NCI-H345 treated with DMSO at 0.1 percent for 48 hours (cell line): Measurements from ENCODE around the gene RCOR1.

ENCODE experiments used
- DNase-seq: peaks from one replicate; lab custom pipeline; 2025; ENCODE audit not compliant: unreplicated experiment; lab: John Stamatoyannopoulos, UW

RCOR1 gene

DNA sequence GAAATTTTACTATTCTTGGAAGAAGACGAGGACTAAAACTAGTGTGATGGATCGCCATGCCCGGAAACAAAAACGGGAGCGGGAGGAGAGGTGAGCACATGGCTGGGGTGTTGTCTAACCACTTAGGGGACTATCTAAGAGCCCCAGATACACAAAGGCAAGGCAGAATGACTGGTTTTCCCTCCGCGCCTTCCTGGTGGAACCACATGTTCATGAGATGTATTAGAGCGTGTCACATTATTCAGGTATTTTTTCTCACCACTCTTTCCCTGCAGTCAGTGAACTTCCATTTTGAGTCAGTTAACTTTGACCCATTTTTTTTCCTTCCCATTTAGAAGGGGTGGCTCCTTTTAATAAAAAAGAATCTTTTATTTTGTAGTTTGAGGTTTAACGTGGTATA lies 116.0 kb downstream of the RCOR1 start:
- no peak for DNase-seq

DNA sequence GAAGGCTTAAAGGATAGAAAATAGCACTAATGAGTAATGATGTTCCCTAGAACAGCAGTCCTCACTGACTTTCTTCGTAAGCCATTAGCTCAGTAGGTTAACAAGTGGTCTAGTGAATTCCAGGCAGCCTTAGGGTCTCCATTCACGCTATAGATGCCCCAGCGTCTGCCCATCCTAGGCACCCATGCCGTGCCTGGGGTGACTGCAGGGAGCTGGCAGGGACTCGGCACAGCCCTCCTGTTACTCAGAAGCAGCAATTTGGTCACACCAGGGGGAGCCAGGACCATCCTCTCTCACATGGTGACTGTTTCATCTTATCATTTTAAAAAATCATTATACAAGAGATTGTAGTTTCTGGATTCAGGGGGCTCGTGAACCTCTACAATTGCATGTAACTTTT lies 118.8 kb downstream of the RCOR1 start:
- DNase-seq, result no peak

DNA sequence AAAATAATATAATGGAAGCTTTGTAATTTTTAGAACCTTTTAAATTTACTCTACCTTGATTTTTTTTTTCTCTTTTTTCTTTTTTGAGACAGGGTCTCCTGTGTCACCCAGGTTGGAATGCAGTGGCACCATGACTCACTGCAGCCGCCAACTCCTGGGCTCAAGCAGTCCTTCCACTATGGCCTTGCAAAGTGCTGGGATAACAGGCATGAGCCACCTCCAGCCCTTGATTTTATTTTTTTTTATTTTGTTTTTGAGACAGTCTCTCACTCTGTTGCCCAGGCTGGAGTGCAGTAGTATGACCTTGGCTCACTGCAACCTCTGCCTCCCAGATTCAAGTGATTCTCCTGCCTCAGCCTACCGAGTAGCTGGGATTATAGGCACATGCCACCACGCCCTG lies 119.5 kb downstream of the RCOR1 start:
- DNase-seq, result no peak

DNA sequence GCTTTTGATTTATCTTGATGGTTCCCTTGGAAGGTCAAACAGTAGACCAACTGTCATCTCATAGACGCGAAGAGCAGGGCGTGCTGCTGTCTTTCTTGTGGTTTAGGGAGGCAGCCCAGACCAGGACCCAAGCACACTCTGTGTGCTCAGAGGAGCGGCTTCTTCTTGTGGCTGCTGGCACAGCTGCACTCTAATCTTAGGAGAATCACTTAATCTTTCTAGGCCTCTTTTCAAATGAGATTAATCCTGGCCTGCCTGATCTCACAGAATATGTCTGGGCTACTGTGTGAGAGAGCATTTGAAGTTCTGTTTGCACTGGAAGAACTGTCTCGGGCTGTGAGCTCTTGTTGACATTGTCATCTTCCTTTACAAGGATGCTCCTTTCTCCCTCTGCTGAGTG lies 124.8 kb downstream of the RCOR1 start:
- DNase-seq, result no peak

DNA sequence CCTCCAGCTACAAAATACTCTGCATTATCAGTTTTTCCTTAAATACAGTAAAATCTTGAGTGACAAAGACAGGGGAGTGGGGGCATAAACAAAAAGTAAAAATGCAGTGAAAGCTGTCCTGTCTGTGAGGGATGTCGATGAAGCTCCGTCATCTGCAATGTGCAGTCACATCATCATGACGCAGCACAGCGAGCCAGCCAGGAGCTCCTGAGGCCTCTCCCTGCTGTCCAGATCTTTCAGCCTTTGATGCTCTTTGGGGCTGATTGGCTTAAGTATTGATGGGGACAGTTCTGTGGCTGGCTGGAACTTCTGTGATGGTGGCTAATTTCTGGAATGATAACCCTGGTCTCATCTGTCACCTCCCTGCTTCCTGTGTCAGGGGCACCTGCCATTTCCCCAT lies 130.2 kb downstream of the RCOR1 start:
- DNase-seq, result no peak

DNA sequence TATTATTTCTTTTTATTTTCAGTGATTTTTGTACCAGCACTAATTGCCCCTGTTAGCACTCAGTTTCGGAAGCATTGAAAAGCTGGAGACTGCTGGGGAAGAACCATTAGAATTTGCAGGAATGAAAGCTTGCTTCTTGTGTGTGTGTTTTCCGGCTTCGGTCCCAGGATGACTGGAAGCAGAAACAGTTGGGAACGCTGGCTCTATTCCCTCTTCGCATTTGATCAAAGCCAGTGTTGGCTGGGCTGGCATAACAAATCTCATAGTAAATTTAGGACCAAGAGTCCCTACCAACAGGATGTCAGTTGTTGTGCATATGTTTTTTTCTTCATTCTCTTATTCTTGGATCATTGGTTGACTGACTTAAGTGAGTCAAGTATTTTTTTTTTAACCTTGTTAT lies 131.2 kb downstream of the RCOR1 start:
- DNase-seq, result no peak

DNA sequence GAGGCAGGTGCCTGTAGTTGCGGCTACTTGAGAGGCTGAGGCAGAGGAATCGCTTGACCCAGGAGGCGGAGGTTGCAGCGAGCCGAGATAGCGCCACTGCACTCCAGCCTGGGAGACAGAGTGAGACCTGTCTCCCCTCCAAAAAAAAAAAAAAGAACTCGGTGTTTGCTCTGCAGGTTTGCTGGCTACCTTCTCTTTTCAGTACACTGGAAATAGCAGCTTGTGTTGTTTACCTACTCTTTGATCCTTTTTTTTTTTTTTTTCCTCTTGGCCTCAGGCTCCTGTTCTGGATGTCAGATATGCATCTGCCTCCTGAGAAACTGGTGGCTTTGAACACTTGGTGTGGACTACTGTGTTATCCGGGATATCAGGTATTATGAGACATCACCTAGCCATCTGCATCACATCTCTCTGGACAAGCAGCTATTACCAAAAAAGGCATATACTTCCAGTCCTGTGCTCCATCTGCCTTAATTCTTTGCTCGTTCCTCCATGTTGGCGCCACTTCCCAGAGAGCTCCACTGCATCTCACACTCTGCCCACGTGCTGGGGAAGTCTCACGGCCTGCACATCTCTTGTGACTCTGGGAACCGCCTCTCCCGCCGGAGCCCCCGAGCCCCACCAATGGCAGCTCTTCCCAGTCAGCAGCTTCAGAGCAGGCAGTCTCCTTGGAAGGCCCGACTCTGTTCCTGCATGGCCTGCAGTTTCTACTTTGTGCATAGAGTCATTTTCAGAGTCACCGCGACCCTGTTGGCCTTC lies 133.9 kb downstream of the RCOR1 start:
- no peak for DNase-seq

DNA sequence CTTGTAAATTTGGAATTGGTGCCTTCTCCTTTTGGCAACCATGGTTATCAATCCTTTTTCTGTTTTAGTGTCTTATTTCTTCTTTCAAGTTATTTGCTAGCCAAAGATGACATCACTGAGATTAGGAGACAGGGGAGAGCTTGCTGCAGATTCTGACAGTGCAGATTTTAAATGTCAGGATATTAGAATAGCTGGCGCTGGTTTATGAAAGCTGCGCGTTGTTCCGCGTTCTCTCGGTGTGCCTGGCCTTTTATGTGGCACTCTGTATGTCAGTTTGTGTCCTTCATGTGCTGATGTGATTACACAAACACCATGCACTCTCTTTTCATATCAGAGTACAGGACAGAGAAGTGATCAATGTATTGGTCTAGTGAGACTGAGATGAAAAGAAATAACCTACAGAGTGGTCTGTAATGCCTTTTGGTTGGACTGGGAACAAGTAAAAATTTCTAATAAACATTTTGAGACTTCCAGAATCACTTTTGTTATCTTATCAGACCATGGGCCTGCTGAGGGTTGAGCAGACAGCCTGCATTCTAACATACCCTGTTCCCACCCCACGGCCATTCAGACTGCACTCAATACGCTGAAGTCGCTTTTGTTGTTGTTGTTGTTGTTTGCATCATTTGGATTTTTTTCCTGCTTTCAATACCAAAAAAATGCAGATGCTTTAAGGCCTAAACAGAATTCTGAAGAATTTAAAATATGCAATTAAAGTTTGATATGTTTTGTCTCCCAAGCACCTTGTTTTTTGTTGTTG lies 135.1 kb downstream of the RCOR1 start:
- no peak for DNase-seq

DNA sequence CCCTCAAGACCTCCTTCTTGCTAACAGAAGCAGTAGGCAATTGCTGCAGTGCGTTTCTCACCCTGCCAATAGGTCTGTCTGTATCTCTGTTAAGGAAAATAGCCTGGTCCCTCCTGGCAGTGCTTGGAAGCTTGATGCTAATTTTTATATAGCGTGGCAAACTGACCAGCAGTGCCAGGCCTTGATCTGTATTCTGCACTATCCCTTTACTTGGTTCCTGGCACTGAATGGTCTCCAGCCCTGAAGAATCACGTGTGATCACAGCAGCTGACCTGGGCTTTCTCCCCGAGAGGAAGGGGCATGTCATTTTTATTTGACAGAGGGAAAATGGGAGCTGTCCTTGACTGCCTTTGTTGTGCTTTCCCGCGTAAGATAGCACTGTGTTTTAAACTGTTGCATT lies 136.1 kb downstream of the RCOR1 start:
- no peak for DNase-seq

DNA sequence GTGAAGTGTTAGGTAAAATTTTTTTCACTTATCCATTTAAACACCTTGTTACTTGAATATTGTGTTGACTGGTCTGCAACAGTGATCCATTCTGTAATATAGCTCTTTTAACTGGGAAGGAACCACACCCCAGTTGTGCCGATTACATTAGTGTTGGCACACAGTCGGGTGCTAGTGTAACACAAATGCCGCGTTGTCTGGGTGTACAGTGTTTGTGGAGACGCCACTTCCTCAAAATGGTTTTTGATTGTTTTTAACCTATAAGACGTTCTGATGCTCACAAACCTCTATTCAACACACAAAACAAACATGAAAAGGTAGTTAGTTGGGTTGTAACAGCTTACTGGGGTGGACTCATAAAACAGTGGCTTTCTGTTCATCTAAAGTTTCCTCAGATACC lies 136.8 kb downstream of the RCOR1 start:
- DNase-seq, result no peak

DNA sequence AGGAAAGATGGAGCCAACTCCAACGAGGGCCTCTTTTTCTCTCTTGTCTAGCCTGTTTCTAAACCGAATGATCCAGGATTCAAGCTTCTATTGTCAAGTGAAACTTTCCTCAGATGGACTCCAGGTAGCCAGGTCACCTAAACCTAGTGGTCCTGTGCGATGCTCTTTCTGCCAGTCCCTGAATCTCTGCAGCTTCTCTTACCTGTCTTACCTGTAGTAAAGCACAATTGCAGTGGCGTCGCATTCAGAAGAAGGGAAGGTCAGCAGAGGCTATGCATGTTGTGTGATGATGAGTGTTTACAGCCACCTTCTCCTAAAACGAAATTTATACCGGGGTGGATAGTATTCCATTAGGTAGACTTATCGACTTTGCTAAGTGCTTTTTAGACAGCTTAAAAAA lies 137.4 kb downstream of the RCOR1 start:
- DNase-seq, result no peak

DNA sequence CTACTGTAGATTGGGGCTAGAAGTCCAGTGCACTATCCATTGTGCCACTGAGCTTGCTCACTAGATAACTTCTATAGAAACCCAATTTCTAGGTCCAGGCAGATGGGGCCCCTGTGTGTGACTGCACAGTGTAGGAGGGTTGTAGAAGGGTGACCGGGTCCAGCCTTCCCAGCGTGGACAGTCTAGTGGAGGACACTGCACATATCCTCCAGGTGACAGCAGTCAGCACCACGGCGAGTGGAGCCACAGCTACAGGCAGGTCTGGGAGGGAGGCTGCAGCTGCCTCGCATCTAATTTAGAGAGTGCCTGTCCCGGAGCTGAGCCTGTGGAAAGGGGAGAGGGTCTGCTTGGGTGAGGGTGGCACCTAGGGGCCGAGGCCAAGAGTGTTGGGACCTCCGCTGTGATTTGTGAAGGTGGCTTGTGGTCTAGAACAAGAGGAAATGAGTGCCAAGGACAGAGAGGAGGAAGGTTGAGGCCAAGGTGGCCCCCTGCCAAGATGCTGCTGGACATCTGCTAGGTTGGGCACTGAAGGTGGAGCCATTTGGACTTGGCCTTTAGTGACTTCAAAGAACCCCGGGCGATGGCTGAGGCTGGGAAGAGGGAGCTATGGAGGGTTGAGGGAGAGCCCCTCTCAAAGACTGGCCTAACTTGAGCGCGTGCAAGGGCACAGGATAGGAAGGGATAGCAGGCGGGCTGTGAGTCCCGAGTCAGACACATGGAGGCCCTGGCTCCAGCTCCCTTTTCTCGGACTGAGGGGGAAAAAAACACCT lies 138.8 kb downstream of the RCOR1 start:
- DNase-seq, result no peak

DNA sequence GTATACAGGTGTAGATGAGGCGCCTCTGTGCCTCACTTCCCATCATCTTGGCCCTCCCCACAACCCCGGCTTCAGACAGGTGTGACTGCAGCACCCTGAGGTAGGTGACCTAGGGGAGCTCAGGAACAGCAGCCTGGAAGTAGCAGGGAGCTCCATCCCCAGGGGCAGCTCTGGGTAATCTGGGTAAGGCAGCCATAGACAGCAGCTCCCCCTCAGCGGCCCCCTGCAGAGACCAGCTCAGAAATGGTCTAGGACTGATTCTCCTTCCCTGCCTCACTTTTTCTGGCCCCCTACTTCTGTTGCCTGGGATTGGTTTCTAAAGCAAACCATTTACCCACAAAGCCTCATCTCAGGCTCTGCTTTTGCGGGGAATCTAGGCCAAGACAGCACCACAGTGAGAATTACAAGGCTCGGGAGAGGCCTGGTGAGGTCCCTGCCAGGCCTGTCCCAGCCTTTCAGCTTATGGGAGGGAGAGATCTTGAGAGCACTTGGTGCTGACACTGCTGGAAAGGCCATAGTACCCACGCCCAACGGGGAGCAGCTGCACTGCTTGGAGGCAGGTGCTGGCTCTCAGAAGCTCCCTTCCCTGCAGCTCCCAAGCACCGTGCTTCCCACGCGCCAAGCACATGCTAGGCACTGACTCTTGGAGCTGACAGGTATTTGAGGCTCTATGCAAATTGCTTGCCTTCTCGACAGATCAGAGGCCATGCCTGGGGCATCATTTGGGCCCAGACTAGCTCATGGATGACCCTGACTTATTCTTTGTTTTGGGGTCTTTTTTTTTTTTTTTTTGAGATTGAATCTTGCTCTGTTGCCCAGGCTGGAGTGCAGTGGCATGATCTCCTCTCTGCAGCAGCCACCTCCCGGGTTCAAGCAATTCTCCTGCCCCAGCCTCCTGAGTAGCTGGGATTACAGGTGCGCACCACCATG lies 139.7 kb downstream of the RCOR1 start:
- no peak for DNase-seq

DNA sequence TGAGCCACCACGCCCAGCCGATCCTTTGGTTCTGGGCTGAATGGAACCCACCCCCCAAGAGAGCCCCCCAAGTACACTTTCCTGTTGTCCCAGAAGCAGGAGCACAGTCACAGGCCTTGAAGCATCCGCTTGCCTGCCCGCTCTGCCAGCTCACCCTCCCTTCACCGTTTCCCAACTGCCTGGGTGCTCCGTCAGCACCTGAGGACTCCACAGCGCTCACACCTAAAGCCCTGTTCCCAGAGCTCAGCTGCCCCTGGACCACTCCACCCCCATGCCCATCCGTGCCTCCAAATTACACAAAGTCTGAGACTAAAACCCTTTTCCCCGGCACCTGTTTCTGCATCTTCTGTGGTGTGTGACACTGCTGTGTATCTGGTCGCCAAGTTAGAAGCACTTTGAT lies 140.5 kb downstream of the RCOR1 start:
- no peak for DNase-seq

DNA sequence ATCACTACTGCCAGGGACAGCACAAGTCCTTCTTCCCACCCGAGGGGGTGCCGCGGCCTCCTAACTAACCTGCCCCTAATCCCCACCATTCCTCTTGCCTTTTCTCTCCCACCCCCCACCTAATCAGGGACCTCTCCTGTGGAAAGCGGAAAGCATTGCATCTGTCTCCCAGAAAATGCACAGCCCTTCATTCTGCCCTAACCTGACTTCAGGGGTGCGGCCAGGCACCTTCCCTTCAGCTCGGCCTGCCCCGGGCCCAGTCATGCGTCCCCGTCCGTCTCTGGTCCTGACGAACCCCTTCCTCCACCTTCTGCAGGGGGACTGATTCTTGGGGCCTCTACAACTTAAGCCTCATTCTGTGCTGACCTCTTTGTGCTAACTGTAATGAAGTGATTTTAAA lies 140.9 kb downstream of the RCOR1 start:
- DNase-seq, result no peak

DNA sequence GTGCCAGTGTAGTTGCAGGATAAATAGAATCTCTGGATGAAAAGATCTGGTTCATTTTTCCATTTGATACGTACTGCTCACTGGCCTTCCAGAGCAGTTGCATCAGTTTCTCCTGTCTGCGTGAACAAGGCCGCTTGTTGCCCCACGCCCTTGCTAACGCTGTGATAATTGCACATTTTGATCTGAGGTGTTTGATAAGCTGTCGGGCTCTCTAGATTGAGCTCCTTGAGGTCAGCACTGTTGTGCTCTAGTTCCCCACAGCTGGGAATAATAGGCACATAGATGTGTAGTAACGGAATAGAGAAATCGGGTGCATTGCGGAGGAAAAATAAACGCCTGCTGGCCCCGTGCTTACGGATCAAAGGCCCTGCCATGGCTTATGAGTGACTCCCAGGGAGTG lies 142.0 kb downstream of the RCOR1 start:
- no peak for DNase-seq

DNA sequence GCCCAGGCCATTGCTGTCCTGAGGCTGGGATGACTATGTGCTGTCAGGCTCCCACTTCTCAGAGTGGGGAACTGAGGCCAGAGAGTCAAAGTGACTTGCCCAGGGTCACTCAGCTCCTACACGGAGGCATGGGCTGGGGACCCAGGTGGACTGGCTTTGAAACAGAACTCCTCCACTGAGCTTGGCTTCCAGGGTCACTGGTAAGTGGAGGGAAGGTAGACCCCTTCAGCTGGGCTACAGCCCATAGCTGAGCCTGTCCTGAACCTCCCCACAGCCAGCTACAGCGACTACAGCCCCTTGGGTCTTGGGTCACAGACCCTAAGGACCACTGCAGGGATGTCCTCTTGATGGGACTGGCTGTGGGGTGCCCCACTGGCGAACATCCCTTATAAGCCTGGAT lies 144.5 kb downstream of the RCOR1 start:
- DNase-seq, result no peak

DNA sequence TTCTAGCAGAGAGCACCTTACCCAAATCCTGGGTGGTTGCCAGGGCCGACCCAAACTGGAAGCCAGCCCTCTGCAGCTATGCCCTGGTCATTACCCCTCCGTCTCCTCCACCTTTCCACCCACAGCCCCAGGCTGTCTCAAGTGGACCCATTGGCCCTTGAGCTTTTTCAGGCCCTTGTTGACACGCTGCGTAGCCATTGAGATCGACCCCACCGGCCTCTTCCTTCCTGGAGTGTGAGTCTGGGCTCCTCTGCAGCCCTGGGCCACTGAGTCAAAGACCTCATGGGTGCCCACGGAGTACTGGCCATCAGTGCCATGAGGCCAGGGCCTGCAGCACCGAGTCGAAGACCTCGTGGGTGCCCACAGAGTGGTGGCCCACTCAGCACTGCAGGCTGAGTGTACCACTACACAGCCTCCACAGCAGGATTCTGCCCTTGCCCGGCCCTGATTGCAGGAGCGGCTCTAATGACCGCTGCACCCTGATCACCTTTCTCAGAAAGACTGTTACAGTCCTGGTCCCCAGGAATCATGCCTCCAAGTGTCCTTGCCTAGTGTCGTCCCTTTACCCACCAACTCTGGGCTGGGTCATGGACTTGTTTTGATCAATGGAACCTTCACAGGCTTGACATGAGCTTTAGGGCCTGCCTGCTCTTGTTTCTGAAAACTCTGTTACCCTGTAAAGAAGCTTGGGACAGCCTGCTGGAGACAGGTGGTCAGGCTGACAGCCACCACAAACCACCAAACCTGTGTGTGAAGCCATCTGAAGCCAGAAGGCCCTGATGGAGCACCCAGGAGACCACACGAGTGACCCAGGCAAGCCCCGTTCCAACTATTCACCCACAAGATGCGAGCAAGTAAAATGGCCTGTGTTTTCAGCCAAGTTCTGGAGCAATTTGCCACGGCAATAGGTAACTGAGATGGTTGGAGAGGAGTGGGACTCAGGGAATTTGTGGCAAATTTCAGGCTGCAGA lies 145.2 kb downstream of the RCOR1 start:
- no peak for DNase-seq

DNA sequence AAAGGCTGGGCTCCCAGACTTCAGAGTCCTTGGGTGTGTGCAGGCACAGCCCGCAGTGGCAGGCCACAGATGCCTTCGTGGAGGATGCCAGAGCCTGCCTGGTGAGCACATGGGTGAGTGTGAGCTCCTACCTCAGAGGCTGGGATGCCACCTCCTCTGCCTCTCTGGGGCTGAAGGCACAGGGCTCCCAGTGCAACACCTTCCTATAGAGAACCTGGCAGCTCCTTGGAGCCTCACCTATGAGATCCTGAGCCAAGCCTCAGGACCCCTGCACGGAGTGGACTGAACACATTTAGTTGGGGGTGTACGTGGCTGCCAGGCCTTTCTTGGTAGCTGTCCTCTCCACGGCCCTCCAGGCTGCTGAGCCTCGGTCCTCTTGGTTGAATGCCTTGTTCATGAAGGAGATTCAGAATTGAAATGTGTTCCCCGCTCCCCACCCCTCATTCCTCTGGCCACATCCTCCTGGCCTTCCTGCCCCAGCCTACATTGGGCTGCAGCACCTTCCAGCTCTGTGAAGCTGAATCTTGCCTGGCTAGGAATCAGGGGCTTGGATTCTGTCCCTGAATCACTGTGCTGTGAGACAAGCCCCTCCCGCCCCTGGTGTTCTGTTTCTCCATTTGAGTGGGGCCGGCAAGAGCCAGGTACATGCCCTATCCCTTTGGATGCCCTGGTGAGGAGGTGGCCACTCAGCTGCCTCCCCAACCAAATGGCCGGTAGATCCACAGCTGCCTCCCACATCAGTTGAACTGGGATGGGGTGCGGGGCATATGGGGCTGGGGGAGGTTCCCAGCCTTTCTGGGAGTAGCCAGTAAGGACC lies 146.1 kb downstream of the RCOR1 start:
- DNase-seq, result no peak
